ENCODE results near the gene THUMPD1. TPM values are rescaled to one million over a fixed set of nuclear protein-coding genes. Genes with fewer than 3 reads are reported as not detected.

The THUMPD1 gene
- total RNA-seq, 6 experiments from 2014 or later: 13.5 to 26.4 (median 16.5) TPM

- intact Hi-C loops (cut with DNase I): no loop called here
These were observed 1.4 kb downstream of the THUMPD1 start for GRCh38 chr16:20740007-20740883.

GRCh38 chr16:20735490-20735889, 6.1 kb downstream of the THUMPD1 start:
- DNase-seq: no peak
- no peak overlapping the region for H3K27ac ChIP-seq
- no peaks in the 10 kb centered on the region for H3K27me3 ChIP-seq
- TF ChIP-seq CTCF (IDR thresholded peaks at IDR 0.05): no peak
- H3K36me3 ChIP-seq: peaks cover 0 to 36% (median 15%) of the 10 kb centered on the region in 4 donors
- intact Hi-C loops (cut with DNase I): no loop called here
- H3K4me3 ChIP-seq: no peak overlapping the region
- no peaks in the 10 kb centered on the region for H3K9me3 ChIP-seq
- peaks cover 0 to 13% (median 0%) of the 10 kb centered on the region in 4 donors for H3K4me1 ChIP-seq
- no peak for ATAC-seq
- WGBS (ENCODE audit: insufficient coverage, low coverage, low lambda C conversion rate, missing lambda C conversion rate): 90% methylated on average over 1 of the region's 1 CpG

More at GRCh38 chr16:20740007-20740883, 1.4 kb downstream of the THUMPD1 start:
- H3K27ac ChIP-seq: peak overlapping the region; percentile 87 to 95 (median 92)
- ATAC-seq (peak in 1 of 4 donors; percentile 10), DNase-seq (no peak)
- peak overlapping the region; percentile 79 to 95 (median 91) for H3K4me3 ChIP-seq
- peaks cover 0 to 30% (median 4%) of the 10 kb centered on the region in 4 donors for H3K4me1 ChIP-seq
- peaks cover 0 to 36% (median 14%) of the 10 kb centered on the region in 4 donors for H3K36me3 ChIP-seq
- TF ChIP-seq POLR2A (IDR thresholded peaks at IDR 0.05): no peak
- peak; percentile 23 to 40 (median 36) for TF ChIP-seq CTCF (IDR thresholded peaks at IDR 0.05)
- WGBS (ENCODE audit: insufficient coverage, low coverage, low lambda C conversion rate, missing lambda C conversion rate): 31% methylated on average over 9 of the region's 11 CpGs
- no peaks in the 10 kb centered on the region for H3K27me3 ChIP-seq
- H3K9me3 ChIP-seq: no peaks in the 10 kb centered on the region

GRCh38 chr16:20734782-20735181, 6.8 kb downstream of the THUMPD1 start:
- no peak for TF ChIP-seq POLR2A (IDR thresholded peaks at IDR 0.05)
- TF ChIP-seq CTCF (IDR thresholded peaks at IDR 0.05): no peak
- Histone ChIP-seq H3K27me3 (no peaks in the 10 kb centered on the region), H3K9me3 (no peaks in the 10 kb centered on the region), H3K27ac (no peak overlapping the region), H3K4me1 (peaks cover 0 to 6% (median 0%) of the 10 kb centered on the region in 4 donors), H3K4me3 (no peak overlapping the region), H3K36me3 (peaks cover 0 to 36% (median 15%) of the 10 kb centered on the region in 4 donors)
- DNase-seq (no peak), ATAC-seq (no peak)
- WGBS (ENCODE audit: insufficient coverage, low coverage, low lambda C conversion rate, missing lambda C conversion rate): 71% methylated on average over 3 of the region's 3 CpGs
- intact Hi-C loops (cut with DNase I): no loop called here

- H3K36me3 ChIP-seq: peaks cover 0 to 36% (median 15%) of the 10 kb centered on the region in 4 donors
- WGBS (ENCODE audit: insufficient coverage, low coverage, low lambda C conversion rate, missing lambda C conversion rate): 27% methylated on average over 3 of the region's 3 CpGs
- H3K9me3 ChIP-seq: no peaks in the 10 kb centered on the region
- H3K4me3 ChIP-seq: no peak overlapping the region
- no peaks in the 10 kb centered on the region for H3K4me1 ChIP-seq
- TF ChIP-seq POLR2A (IDR thresholded peaks at IDR 0.05): no peak
- TF ChIP-seq CTCF (IDR thresholded peaks at IDR 0.05): no peak
- ATAC-seq (peak in 2 of 4 donors; percentile 15 to 30), DNase-seq (no peak)
- H3K27ac ChIP-seq: no peak overlapping the region
- intact Hi-C loops (cut with DNase I): no loop called here
- H3K27me3 ChIP-seq: no peaks in the 10 kb centered on the region
These were observed 7.6 kb downstream of the THUMPD1 start for GRCh38 chr16:20734056-20734455.
